Fibroblast of pulmonary artery (primary cell): Measurements from ENCODE around the gene TMEM158.

ENCODE experiments used
- DNase-seq: peaks from one replicate; pipeline ENCODE4 v3.0.0-alpha.2; 2010; ENCODE audit warnings: low read depth
- H3K4me3 ChIP-seq: replicated peaks from 2 replicates; pipeline ENCODE4 v1.5.1; 2011; ENCODE audit warnings: low read depth, mild to moderate bottlenecking, control low read depth, low read length, moderate library complexity
- TF ChIP-seq, protein P1 (sequence below): IDR thresholded peaks from 2 replicates; pipeline ENCODE4 v1.5.1; 2011; ENCODE audit warnings: mild to moderate bottlenecking, control low read depth, low read length, inconsistent platforms; ENCODE audit errors: missing control alignments

Gene TMEM158

GRCh38 chr3:45246241-45246640 lies 20.2 kb upstream of the TMEM158 start:
- no peak for DNase-seq
- TF ChIP-seq, protein P1, sequence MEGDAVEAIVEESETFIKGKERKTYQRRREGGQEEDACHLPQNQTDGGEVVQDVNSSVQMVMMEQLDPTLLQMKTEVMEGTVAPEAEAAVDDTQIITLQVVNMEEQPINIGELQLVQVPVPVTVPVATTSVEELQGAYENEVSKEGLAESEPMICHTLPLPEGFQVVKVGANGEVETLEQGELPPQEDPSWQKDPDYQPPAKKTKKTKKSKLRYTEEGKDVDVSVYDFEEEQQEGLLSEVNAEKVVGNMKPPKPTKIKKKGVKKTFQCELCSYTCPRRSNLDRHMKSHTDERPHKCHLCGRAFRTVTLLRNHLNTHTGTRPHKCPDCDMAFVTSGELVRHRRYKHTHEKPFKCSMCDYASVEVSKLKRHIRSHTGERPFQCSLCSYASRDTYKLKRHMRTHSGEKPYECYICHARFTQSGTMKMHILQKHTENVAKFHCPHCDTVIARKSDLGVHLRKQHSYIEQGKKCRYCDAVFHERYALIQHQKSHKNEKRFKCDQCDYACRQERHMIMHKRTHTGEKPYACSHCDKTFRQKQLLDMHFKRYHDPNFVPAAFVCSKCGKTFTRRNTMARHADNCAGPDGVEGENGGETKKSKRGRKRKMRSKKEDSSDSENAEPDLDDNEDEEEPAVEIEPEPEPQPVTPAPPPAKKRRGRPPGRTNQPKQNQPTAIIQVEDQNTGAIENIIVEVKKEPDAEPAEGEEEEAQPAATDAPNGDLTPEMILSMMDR: no peak
- no peak overlapping the region for H3K4me3 ChIP-seq

- TF ChIP-seq, protein P1: no peak
- no peak overlapping the region for H3K4me3 ChIP-seq
- no peak for DNase-seq
Measured at GRCh38 chr3:45244356-45244755, 18.3 kb upstream of the TMEM158 start.

- DNase-seq: no peak
- TF ChIP-seq, protein P1: no peak
- H3K4me3 ChIP-seq: no peak overlapping the region
Measured at GRCh38 chr3:45241206-45241605, 15.1 kb upstream of the TMEM158 start.

DNA sequence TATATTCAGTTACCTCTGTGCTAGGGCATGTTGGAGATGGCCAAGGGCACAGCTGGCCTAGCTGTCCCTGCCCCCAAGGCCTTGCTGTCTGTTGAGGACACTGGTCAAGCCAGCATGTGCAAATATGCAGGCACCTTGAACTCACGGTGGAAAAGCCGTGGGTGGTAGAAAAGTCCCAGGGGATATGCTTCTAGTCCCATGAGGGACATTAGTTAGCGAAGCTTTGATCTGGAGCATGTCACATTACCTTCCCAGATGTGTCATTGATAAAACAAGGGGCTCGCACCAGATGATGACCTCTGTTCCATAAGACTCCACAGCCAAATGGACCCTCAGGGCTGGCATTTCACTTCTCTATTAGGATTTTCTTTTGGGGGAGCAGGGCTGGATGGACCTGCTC lies 14.2 kb upstream of the TMEM158 start:
- DNase-seq: no peak
- TF ChIP-seq, protein P1: no peak
- no peak overlapping the region for H3K4me3 ChIP-seq

- no peak for DNase-seq
- H3K4me3 ChIP-seq: no peak overlapping the region
- TF ChIP-seq, protein P1: no peak
Measured at GRCh38 chr3:45239254-45239653, 13.2 kb upstream of the TMEM158 start.

DNA sequence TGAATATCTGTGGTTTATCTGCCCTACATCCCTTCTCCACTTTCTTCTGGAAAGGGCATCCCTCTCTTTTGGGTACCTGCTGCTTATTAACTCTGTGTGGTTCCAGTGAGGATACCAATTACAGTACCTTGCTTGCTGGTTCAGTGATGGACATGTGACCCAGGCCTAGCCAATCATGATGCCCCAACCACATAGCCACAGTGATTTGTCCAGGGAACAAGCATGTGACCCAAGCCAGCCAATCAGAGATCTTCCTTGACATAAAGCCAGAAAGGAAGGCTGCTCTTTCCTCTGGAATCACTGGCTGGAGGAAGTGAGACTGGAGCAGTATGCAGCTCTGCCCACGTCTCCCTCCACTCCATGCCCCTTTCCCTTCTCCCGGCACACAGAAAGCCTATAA lies 10.9 kb upstream of the TMEM158 start:
- DNase-seq: no peak
- H3K4me3 ChIP-seq: no peak overlapping the region
- TF ChIP-seq, protein P1: no peak

- no peak for DNase-seq
- no peak overlapping the region for H3K4me3 ChIP-seq
- TF ChIP-seq, protein P1: no peak
Measured at GRCh38 chr3:45235409-45235808, 9.3 kb upstream of the TMEM158 start.
